CD4-positive, alpha-beta T cell treated with Interferon gamma for 1 hour (primary cell): ENCODE measurements around the gene PNMA8A.

ENCODE experiments used
- DNase-seq: peaks from one replicate; pipeline ENCODE4 v3.0.0-alpha.2; 2020

PNMA8A gene

GRCh38 chr19:46426506-46427162, 44.7 kb downstream of the PNMA8A start:
- DNase-seq, result peak; percentile 39

DNA sequence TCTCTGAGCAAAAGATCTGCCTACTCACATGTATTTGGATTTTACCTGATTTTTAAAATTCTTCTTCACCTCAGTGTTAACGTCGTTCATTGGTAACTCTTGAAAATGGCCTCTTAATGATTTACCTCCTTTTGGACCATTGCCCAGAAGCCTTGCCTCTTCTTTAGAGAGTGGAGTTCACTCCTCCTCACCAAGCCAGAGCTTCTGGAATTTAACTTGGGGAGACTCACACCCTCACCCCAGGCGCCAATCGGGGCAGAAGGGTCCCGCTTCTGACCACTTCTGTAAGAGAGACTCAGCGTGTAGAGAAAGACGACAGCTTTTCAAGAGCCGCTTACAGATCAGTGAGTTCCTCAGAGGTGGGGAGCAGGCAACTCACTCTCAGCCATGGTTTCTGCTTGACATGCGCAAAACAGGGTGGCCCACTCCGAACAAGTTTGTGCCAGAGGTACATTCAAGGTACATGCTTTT, 45.3 kb downstream of the PNMA8A start:
- no peak for DNase-seq

- no peak for DNase-seq
Measured at GRCh38 chr19:46423188-46423587, 48.2 kb downstream of the PNMA8A start.

DNA sequence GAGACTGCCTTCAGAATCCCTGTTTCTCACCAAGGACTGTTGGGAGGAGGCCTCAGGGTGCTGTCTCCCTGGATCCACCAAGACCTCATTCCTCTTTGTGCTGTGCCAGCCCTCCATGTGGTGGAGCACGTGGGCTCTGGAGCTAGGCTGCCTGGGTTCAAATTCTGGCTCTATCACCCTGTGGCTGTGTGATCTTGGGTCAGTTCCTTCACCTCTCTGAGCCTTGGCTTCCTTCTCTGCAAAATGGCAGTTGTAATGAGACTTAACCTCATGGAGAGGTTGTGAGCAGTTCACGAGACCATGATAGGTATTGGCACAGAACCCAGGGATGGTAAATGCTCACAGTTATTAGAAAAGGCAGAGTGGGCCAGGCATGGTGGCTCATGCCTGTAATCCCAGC, 49.0 kb downstream of the PNMA8A start:
- DNase-seq, result no peak

- DNase-seq, result no peak
Measured at GRCh38 chr19:46420056-46420455, 51.3 kb downstream of the PNMA8A start.
